Loucy (cell line): ENCODE results near the gene PKD2L2.

Source experiments
- CTCF ChIP-seq: fragments of 200-600 bp; sonication (generic); conservative IDR thresholded peaks from 2 replicates; pipeline ENCODE4 v1.5.1; 2014; ENCODE audit warnings: mild to moderate bottlenecking, antibody characterized with exemption, low read length
- EZH2phosphoT487 ChIP-seq: fragments of 200-600 bp; IDR thresholded peaks from 2 replicates; pipeline ENCODE4 v1.6.1; 2018; ENCODE audit warnings: antibody characterized with exemption, mild to moderate bottlenecking, moderate library complexity, borderline replicate concordance

- TF ChIP-seq CTCF, result no peak
- TF ChIP-seq EZH2phosphoT487, result no peak
These were observed 12.0 kb downstream of the PKD2L2 start for GRCh38 chr5:137901011-137901817.
